ENCODE data around the gene RUBCN. TPM values are rescaled to one million over a fixed set of nuclear protein-coding genes. Genes with fewer than 3 reads are reported as not detected.

RUBCN gene
- polyA plus RNA-seq, 1 donor (not counting 4 experiments of a cell fraction or from before 2014, with no cell fraction given), result 8.9 TPM

GRCh38 chr3:197674741-197675562 is 61.8 kb downstream of the RUBCN start:
- DNase-seq (ENCODE audit: low read depth, low spot score), result no peak
- H3K36me3 ChIP-seq (ENCODE audit: control insufficient read depth in 2 of 2, extremely low read depth in 1 of 2, insufficient read depth in 2 of 2, low read length in 2 of 2), result peaks cover 10 to 18% of the 10 kb centered on the region in 2 experiments
- H3K27ac ChIP-seq (ENCODE audit: control insufficient read depth, insufficient read depth, low read length), result no peak overlapping the region
- H3K4me2 ChIP-seq (ENCODE audit: control insufficient read depth, extremely low read depth, insufficient read depth, low read depth, low read length), result no peak overlapping the region
- TF ChIP-seq EZH2 (IDR thresholded peaks at IDR 0.05; ENCODE audit: low read length) (no peak), CTCF (optimal IDR thresholded peaks at IDR 0.05 in 1 of 3, IDR thresholded peaks at IDR 0.05 in 1 of 3, conservative IDR thresholded peaks at IDR 0.05 in 1 of 3; ENCODE audit: extremely low read depth in 1 of 3, insufficient read depth in 2 of 3, low read length in 3 of 3) (no peak)
- H3K9me1 ChIP-seq (ENCODE audit: control insufficient read depth, extremely low read depth, insufficient read depth, low read length), result no peaks in the 10 kb centered on the region
- H3K4me1 ChIP-seq (ENCODE audit: control insufficient read depth, extremely low read depth, insufficient read depth, low read length), result no peaks in the 10 kb centered on the region
- no peak overlapping the region for H3K9ac ChIP-seq (ENCODE audit: control insufficient read depth, extremely low read depth, insufficient read depth, low read length)
- no peak for FAIRE-seq
- no peaks in the 10 kb centered on the region for H3K79me2 ChIP-seq (ENCODE audit: control insufficient read depth, insufficient read depth, low read length)
- H3K9me3 ChIP-seq (ENCODE audit: control insufficient read depth, low read depth, low read length), result no peaks in the 10 kb centered on the region
- no peaks in the 10 kb centered on the region for H4K20me1 ChIP-seq (ENCODE audit: control insufficient read depth, extremely low read depth, insufficient read depth, low read length)
- H3K4me3 ChIP-seq (ENCODE audit: control insufficient read depth in 2 of 3, extremely low read depth in 1 of 3, insufficient read depth in 2 of 3, low read depth in 1 of 3, low read length in 3 of 3), result no peak overlapping the region
- dilution Hi-C loops (cut with MboI; ENCODE audit: extremely low pct_ligation_motif_present, low sequenced_read_pairs), result no loop called here
- H2AFZ ChIP-seq (ENCODE audit: control insufficient read depth, low read length), result no peak overlapping the region
- no peaks in the 10 kb centered on the region for H3K27me3 ChIP-seq (ENCODE audit: control insufficient read depth, extremely low read depth, insufficient read depth, low read length)

- Histone ChIP-seq H3K9ac (ENCODE audit: control insufficient read depth, extremely low read depth, insufficient read depth, low read length) (no peak overlapping the region), H3K27me3 (ENCODE audit: control insufficient read depth, extremely low read depth, insufficient read depth, low read length) (no peaks in the 10 kb centered on the region), H4K20me1 (ENCODE audit: control insufficient read depth, extremely low read depth, insufficient read depth, low read length) (no peaks in the 10 kb centered on the region), H3K79me2 (ENCODE audit: control insufficient read depth, insufficient read depth, low read length) (no peaks in the 10 kb centered on the region), H3K4me1 (ENCODE audit: control insufficient read depth, extremely low read depth, insufficient read depth, low read length) (no peaks in the 10 kb centered on the region), H2AFZ (ENCODE audit: control insufficient read depth, low read length) (no peak overlapping the region), H3K9me1 (ENCODE audit: control insufficient read depth, extremely low read depth, insufficient read depth, low read length) (no peaks in the 10 kb centered on the region), H3K27ac (ENCODE audit: control insufficient read depth, insufficient read depth, low read length) (no peak overlapping the region), H3K9me3 (ENCODE audit: control insufficient read depth, low read depth, low read length) (no peaks in the 10 kb centered on the region), H3K4me3 (ENCODE audit: control insufficient read depth in 2 of 3, extremely low read depth in 1 of 3, insufficient read depth in 2 of 3, low read depth in 1 of 3, low read length in 3 of 3) (no peak overlapping the region), H3K36me3 (ENCODE audit: control insufficient read depth in 2 of 2, extremely low read depth in 1 of 2, insufficient read depth in 2 of 2, low read length in 2 of 2) (peaks cover 10 to 18% of the 10 kb centered on the region in 2 experiments), H3K4me2 (ENCODE audit: control insufficient read depth, extremely low read depth, insufficient read depth, low read depth, low read length) (no peak overlapping the region)
- dilution Hi-C loops (cut with MboI; ENCODE audit: extremely low pct_ligation_motif_present, low sequenced_read_pairs), result no loop called here
- no peak for FAIRE-seq
- TF ChIP-seq CTCF (optimal IDR thresholded peaks at IDR 0.05 in 1 of 3, IDR thresholded peaks at IDR 0.05 in 1 of 3, conservative IDR thresholded peaks at IDR 0.05 in 1 of 3; ENCODE audit: extremely low read depth in 1 of 3, insufficient read depth in 2 of 3, low read length in 3 of 3) (no peak), EZH2 (IDR thresholded peaks at IDR 0.05; ENCODE audit: low read length) (no peak)
- DNase-seq (ENCODE audit: low read depth, low spot score), result no peak
Measured at GRCh38 chr3:197673170-197673569, 63.5 kb downstream of the RUBCN start.
